Fibroblast of skin of abdomen (primary cell): ENCODE results near the gene NELFB.

Source experiments
- DNase-seq: peaks from one replicate; pipeline ENCODE4 v3.0.0-alpha.2; 2013

The NELFB gene

DNA sequence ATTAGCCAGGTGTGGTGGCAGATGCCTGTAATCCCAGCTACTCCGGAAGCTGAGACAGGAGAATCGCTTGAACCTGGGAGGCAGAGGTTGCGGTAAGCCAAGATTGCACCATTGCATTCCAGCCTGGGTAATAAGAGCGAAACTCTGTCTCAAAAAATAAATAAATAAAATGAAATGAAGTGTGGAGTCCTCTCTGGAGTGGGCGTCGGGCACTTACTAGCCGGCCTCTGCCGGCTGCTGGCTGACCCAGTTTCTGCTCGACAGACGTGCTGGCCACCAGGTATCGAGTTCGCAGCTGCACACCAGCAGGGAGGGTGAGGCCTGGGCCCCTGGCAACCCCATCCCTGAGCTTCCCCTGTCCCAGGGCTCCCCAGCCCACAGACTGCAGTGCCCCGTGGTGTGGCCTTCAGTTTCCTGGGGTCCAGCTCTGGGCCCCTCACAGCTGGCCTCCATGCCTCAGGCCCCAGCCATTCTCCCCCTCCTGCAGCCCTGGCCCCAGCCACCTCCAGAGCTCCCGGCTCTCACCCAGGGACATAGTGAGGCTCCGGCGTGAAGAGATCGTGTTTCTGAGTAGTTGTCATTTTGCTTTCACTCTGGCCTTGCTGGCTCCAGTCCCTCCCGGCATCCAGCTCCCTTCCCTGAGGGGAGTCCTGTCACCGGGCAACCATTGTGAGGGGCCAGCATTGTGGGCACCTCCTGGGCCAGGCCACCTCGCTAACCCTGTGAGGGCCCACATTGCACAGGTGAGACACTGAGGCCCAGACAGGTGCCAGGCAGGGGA, 7.8 kb upstream of the NELFB start:
- DNase-seq, result no peak

DNA sequence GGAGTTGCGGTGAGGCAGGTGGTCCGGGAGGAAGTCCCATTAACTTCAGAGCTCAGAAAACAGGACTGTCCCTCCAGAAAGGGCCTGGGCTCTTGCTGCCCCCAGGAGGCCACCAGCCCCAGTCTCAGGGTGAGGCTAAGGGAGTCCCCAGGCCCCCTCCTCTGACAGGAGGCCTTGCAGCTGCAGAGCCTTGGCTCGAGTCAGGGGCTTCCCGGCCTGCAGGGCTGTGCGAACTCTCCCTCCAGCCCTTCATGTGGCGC, 7.3 kb upstream of the NELFB start:
- DNase-seq, result no peak

DNA sequence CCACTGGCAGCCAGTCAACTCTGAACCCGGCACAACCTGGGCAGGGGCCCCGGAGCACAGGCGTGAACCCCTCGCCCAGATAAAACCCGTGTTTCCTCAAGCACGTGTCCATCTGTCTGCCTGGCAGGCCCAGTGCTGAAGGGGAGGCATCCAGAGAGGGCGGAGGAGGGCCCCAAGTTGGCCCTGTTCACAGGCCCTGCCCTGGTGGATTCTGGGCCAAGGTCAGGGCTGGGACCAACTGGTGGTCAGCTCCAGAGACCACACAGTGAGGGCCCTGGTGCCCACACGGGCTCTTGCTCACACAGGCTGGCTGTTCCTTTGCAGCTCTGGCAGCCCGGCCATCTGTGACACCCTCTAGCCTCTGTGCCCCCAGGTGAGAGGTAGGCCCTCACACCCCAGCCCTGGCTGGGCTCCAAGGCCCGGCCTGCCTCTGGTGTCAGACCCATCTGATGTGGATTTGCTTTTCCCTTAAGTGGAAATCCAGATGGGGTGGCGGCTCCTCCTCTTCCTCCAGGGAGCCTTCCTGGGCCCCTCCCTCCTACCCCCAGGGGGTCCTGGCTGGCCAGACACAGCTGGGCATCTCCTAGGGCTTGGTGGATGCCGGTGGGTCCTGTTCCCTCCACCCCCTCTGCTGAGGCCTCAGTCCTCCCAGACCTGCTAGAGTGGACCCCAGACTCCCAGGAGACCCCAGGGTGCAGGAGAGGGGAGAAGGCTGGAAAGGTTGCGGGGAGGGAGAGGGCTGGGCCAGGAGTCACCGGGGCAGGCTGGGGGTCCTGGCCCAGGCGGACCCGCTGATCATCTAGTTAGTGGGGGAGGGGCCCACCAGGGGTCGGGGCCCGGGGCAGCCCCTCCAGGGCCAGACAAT, 4.6 kb upstream of the NELFB start:
- no peak for DNase-seq

DNA sequence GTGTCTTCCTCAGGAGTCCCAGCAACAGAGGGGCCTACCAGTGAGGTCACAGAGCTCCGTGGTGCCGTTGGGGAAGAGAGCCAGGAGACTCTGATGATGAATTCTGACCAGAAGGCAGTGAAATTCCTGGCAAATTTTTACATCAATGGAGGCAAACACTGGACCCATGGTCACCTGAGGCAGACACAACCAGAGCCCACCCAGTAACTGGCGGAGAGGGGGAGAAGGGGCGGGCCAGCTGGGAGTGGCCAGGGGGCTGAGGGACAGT, 4.0 kb upstream of the NELFB start, which contains the start of gene STPG3:
STPG3 (plus strand) TSS at position 93 of the 268 bp plus-strand sequence; CDS start at position 94, 1 bp downstream.
- no peak for DNase-seq

DNA sequence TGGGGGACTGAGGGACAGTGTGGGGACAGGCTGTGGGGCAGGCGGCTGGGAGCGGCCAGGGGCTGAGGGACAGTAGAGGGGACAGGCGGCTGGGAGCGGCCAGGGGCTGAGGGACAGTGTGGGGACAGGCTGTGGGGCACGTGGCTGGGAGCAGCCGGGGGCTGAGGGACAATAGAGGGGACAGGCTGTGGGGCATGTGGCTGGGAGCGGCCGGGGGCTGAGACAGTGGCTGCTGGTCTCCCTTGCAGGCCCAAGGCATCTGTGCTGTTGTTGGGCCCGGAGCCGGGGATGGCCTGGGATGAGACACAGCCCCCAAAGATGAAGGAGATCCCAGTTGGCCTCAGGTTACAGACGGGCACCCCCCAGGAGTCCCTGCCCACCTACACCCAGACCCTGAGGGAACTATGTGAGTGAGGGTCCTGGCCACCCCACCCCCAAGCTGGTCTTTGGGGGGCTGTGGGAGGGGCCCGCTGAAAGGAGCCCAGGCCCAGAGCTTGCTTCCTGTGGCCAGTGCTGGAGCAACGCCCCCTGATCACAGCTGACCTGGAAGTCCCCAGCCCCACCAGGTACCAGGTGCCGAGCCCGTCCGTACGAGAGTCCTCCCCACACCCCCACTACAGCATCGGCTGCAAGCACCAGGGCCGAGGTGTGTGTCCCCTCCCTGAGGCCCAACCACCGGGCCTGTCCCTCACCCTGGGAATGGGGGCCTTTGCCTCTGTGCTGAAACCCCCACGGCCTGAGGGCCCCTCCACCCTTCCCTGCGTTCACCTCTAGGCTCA, 3.4 kb upstream of the NELFB start:
- no peak for DNase-seq

DNA sequence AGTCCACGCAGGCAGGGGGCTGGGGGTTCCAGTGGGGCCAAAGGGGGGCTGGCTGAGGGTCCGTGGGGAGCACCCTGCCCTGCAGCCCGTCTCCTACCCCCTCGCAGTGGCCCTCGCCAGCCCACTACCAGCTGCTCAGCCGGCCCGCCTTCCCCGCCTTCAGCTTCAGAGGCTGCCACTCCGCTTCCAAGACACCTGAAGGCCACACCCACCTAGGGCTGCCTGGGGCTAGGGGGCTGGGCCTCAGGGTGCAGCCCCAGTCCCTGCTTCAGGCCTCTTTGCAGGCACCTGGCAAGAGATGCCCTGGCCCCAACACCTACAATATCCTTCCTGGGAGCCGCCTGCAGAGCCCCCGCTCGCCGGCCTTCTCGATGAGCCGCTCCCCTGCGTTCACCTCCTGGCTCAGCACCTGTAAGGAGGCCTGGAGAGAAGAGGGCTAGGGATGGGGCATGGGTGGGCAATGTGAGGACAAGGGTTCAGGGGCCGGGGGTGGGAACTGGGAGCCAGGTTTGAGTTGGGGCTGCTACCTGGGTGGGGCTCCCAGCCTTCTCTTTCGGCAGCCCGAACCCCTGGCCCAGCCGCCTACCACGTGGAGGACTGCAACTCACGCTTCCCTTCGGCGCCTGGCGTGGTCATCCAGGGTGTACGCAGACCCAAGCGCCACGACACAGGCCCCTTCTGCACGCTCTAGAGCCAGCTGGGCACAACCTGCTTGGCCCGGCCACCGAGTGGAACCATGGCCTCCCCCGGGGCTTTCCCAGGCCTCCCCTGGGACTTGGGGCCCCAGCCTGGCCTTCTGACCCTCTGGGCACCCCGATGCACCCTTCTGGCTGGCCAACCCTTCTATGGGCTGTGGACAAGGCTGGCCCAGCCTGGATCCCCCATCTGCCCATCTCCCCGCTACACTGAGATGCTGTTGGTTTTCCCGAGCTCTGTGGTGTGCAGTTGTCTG, 2.3 kb upstream of the NELFB start:
- DNase-seq, result no peak

DNA sequence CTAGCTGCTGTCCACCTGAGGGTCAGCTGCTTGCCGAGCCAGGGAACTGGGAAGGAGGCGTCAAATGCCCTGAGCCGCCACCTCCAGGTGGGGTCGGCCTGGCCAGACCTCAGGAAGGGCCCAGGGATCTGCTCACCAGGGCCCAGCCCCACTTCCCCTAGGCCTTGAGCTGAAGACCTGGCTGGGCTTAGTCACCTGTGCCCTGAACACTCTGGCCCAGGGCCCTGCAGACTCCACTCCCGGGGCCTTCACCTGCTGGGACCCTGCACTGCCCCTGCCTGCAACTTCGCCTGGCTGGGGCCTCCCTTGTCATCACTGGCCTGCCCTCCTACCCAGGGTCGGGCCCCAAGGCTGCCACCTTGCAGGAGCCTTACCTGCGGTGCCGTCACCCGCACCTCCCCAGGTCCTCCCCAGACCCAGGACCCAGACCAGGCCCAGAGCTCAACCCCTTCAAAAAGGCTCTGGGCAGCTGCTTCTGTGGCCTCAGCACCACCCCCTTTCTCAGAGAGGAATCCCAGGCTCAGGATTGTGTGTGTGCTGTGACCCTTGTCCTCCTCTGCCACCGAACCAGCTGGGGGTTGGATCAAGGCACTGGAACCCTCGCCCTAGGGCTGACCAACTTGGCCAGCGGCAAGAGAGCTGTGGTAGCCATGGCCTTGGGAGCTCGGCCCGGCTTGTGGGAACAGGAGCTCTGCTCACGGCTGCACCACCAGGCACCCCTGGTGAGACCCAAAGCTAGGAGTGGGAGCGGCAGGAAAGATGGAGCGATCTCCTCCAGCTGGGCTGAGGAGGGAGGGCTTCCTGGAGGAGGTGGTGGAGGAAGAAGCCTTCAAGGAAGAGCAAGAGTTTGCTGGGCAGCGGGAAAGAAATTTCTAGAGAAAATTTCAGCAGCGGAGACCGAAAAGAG, 1.2 kb upstream of the NELFB start:
- no peak for DNase-seq

DNA sequence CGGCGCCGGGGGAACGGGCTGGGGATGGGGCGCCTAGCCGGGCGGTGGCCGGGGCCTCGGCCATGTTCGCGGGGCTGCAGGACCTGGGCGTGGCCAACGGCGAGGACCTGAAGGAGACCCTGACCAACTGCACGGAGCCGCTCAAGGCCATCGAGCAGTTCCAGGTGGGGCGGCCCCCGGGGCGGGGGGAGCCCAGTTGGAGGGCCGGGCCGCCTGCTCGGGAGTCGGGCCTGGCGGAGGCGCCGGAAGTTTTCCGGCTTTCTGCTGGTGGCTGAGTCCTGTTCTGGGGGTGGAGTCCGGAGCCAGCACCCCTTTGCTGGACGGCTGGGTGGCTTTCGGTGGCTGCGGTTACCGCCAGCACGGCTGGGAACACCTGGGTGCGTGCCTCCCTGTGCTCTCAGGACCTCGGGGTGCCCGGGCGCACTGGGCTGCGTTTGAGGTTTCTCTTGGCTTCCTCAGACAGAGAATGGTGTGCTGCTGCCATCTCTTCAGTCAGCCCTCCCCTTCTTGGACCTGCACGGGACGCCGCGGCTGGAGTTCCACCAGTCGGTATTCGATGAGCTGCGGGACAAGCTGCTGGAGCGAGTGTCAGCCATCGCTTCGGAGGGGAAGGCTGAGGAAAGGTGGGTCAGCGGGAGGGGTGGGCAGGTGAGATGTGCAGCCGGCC, 454 bp downstream of the NELFB start:
- DNase-seq, result no peak

DNA sequence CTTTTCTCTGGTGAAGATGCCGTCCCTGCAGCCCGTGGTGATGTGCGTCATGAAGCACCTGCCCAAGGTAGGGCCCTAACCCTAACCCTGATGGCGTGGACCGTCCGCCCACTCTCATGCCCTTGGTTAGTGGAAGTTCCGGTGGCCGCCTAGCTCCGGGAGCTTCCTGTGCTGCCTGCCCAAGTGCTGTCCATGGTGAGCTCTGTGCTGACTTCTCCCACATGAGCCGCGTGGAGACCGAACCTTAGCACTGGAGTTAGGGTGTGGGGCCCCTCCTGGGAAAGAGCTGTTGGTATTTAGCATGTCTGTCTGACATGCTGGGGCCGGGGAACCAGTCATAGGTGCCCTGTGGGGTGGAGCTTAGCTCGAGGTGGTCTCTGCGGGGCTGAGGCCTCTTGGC, 1.2 kb downstream of the NELFB start:
- DNase-seq, result no peak

DNA sequence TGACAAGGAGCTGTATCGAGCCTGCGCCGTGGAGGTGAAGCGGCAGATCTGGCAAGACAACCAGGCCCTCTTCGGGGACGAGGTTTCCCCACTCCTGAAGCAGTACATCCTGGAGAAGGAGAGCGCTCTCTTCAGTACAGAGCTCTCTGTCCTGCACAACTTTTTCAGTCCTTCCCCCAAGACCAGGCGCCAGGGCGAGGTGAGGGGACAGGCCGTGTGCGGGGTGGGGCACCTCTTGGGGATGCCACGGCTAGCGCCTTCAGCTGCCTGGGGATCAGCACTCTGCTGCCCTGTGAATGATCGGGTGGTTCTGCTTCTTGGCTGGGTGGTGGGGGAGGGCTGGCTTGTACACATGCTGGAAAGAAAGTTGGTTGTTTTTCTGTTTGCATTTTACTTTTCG, 1.7 kb downstream of the NELFB start:
- no peak for DNase-seq

DNA sequence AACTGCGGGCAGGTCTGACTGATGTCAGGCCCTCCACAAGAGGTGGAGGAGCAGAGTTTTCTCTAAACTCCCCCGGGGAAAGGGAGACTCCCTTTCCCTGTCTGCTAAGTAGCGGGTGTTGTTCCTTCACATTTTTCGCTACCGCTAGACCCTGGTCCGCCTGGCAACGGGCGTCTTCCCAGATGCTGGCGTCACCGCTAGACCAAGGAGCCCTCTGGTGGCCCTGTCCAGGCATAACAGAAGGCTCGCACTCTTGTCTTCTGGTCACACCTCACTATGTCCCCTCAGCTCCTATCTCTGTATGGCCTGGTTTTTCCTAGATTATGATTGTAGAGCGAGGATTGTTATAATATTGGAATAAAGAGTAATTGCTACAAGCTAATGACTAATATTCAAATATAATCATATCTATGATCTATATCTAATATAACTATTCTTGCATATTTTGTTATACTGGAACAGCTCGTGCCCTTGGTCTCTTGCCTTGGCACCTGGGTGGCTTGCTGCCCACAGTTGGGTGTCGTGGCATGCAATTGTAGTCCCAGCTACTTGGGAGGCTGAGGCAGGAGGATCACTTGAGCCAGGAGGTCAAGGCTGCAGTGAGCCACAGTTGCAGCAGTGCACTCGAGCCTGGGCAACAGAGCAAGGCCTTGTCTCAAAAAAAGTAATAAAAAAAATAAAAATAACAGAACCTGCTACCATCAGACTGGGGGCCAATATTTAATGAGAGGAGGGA, 7.2 kb downstream of the NELFB start:
- peak; percentile 31 for DNase-seq

DNA sequence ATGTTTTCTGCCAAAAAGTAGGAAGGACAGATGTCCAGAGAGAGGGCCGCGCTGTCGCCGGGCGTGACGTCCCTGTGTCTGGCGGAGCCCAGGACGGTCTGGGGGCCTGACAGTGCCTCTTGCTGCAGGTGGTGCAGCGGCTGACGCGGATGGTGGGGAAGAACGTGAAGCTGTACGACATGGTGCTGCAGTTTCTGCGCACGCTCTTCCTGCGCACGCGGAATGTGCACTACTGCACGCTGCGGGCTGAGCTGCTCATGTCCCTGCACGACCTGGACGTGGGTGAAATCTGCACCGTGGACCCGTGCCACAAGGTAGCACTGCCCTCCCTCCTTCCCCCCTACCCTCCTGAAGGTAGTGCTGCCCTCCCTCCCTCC, 7.8 kb downstream of the NELFB start:
- DNase-seq, result no peak

DNA sequence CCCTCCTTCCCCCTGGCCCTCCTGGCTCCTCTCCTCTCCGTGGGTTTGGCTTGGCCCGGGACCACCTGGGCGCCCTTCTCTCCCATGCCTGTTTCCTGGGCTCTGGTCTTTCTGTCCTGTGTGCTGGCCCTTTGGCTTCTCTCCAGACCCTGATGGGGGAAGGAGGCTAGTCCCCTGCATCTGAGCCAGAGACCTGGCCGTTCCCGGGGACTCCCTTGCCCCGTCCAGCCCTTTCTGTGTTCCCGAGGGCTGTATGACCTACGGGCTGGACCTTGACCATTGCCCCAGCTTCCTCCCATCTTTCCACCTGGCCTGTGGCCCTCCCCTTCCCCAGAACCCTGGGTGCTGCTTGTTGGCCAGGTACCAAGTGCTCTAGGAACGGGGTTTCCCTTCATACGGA, 8.4 kb downstream of the NELFB start:
- no peak for DNase-seq

DNA sequence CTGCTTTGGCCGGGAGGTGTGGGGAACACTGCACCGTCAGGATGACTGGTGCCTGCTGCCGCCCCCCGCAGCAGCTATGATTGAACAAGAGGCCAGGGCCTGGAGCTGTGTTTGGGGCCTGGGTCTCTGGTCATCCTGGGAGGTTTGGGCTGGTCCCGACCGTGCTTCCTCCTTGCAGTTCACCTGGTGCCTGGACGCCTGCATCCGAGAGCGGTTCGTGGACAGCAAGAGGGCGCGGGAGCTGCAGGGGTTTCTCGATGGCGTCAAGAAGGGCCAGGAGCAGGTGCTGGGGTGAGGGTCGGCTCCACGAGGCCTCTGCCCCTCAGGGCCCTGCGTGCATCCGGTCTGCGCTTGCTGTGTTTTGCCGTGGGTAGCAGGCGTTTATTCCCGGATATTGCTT, 8.9 kb downstream of the NELFB start:
- no peak for DNase-seq

DNA sequence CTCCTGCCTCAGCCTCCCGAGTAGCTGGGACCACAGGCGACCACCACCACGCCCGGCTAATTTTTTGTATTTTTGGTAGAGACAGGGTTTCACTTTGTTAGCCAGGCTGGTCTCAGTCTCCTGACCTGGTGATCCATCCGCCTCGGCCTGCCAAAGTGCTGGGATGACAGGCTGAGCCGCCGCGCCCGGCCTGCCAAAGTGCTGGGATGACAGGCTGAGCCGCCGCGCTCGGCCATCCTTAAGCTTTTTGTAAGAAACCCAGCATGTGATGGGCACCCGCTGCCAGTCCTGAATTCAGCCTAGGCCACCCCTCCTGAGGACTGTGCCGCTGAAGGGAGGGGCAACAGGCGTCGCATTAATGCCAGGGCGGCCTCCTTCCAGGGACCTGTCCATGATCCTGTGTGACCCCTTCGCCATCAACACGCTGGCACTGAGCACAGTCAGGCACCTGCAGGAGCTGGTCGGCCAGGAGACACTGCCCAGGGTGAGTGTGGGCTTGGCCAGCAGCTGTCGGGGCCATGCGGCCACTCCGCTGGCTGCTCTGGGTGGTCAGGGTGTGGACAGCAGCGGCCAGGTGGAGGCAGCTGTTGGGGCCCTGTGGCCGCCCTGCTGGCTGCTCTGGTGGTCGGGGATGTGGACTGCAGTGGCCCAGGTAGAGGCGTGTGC, 10.5 kb downstream of the NELFB start:
- no peak for DNase-seq

DNA sequence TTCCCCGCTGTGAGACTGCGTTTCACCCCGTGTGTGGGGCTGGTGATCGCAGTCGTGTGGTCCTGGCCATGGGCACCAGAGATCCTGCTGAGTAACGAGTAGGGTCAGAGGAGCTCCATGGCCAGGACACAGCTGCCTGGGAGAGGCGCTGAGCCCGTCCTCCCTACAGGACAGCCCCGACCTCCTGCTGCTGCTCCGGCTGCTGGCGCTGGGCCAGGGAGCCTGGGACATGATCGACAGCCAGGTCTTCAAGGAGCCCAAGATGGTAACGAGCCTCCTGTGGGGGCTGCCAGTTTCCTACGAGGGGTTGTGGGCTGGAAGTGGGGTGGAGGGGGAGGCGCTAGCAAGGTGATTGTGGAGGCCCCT, 11.0 kb downstream of the NELFB start:
- no peak for DNase-seq

DNA sequence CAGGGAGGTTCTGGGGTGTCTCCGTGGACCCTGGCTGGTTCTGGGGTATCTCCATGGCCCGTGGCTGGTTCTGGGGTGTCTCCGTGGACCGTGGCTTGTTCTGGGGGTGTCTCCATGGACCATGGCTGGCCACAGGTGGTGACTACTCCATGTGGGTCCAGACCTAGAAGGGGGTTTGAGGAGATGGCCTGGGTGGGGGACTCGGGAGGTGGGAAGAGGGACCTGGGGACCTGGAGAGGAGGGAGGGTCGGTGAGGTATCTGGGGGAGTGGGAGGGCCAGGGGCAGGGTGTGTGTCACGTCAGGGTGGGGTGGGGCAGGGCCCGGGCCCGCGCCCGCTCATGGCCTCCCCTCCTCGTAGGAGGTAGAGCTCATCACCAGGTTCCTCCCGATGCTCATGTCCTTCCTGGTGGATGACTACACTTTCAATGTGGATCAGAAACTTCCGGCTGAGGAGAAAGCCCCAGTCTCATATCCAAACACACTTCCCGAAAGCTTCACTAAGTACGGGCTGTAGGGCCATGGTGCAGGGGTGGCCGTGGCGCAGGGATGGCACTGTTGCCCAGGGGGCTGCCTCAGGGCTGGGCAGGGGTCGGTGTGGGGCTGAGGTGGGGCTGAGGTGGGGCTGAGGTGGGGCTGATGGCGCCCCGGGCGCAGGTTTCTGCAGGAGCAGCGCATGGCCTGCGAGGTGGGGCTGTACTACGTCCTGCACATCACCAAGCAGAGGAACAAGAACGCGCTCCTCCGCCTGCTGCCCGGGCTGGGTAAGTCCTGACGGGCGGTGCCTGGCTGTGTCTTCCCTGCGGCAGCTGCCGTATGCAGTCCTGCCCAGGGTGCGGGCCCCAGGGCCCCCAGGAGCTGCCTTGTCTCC, 11.7 kb downstream of the NELFB start:
- no peak for DNase-seq

DNA sequence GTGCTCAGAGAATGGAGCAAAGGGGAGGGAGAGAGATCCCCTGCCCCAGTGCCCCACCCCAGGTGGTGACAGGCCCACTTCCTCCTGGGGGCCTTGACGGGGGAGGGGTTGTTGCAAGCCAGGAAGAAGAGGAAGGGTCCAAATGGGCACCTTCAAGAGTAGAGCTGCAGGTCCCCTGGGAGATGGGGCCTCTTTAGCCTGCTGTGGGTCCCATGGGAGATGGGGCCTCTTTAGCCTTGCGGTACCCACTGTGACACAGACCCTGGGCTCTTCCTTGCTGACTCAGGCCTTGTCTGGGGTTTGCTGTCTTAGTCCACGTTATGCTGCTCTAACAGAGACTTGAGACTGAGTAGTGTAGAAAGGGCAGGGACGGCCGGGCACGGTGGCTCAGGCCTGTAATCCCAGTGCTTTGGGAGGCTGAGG, 12.8 kb downstream of the NELFB start:
- DNase-seq, result no peak
